K562 (cell line): ENCODE data around the gene NTM. TPM values are rescaled to one million over a fixed set of nuclear protein-coding genes. Genes with fewer than 3 reads are reported as not detected.

Experiments used
- BRCA1 ChIP-seq, 2 experiments: fragments of 450-650 bp in 1 of 2; sonication (generic) in 1 of 2; formaldehyde crosslinking in 1 of 2; IDR thresholded peaks; 2 replicates each; pipeline versions ENCODE4 v1.5.0 to v1.6.1; 2017 to 2020; ENCODE audit warnings: mild to moderate bottlenecking in 1 of 2, missing genetic modification reagents in 1 of 2
- BRD9 ChIP-seq: fragments of 450-650 bp; IDR thresholded peaks from 2 replicates; pipeline ENCODE4 v1.6.1; 2018; ENCODE audit warnings: low read depth; ENCODE audit not compliant: partially characterized antibody
- PRDM10 ChIP-seq: fragments of 450-650 bp; IDR thresholded peaks from 2 replicates; pipeline ENCODE4 v1.6.1; 2018; ENCODE audit not compliant: partially characterized antibody
- RFX1 ChIP-seq: fragments of 450-650 bp; IDR thresholded peaks from 2 replicates; pipeline ENCODE4 v1.6.1; 2016; ENCODE audit warnings: mild to moderate bottlenecking, moderate library complexity
- SFPQ ChIP-seq: fragments of 200-400 bp; formaldehyde crosslinking; IDR thresholded peaks from 2 replicates; pipeline ENCODE4 v1.6.1; 2017; ENCODE audit warnings: mild to moderate bottlenecking, low read depth, low read length, moderate library complexity
- SRSF7 ChIP-seq: fragments of 200-400 bp; formaldehyde crosslinking; optimal IDR thresholded peaks from 2 replicates; pipeline ENCODE3; 2017; ENCODE audit warnings: mild to moderate bottlenecking, low read depth, low read length
- ZNF766 ChIP-seq: fragments of 200-800 bp; sonication (Bioruptor generic); conservative IDR thresholded peaks from 2 replicates; pipeline ENCODE4 v1.6.1; 2016; ENCODE audit warnings: missing genetic modification characterization, missing compliant biosample characterization
- polyA plus RNA-seq, 8 experiments: library from polyadenylated mRNA; depleted of rRNA in 4 of 8; stranded (reverse) in 5 of 8; unstranded in 3 of 8; fragments of >200 nt; fragmentation: Nextera tagmentation in 2 of 8; fragmentation: Illumina TruSeq in 1 of 8; extraction: Ambion mirVana in 2 of 8; extraction: Trizol in 1 of 8; gene quantifications; 2 replicates each; pipeline versions ENCODE4 v1.2.1 to v1.2.3, GENCODE V29; 2011 to 2014; ENCODE audit warnings: inconsistent platforms in 1 of 8, missing spikeins in 1 of 8
- total RNA-seq, 7 experiments: library from RNA; depleted of rRNA in 6 of 7; stranded (reverse); fragments of >200 nt in 6 of 7; fragmentation: Illumina TruSeq in 2 of 7; extraction: Trizol in 2 of 7; gene quantifications; 2 replicates each; pipeline versions ENCODE4 v1.2.1 to v1.2.3, GENCODE V29; 2011 to 2021; ENCODE audit warnings: low replicate concordance in 1 of 7
- TF ChIP-seq, protein P1 (sequence below): fragments of 250-450 bp; sonication (Bioruptor Pico); IDR thresholded peaks from 2 replicates; pipeline ENCODE4 v1.5.0; 2021
- TF ChIP-seq, protein P2 (sequence below): fragments of 450-650 bp; conservative IDR thresholded peaks from 2 replicates; pipeline ENCODE4 v1.6.1; 2016; ENCODE audit warnings: missing genetic modification characterization, low read depth, mild to moderate bottlenecking, missing compliant biosample characterization, moderate library complexity

NTM gene
- total and polyA plus RNA-seq, 9 of the 15 experiments (the other 6 are each of a cell fraction or from before 2014, with no cell fraction given): not detected

- TF ChIP-seq RFX1 (no peak), SRSF7 (no peak), BRD9 (no peak), SFPQ (no peak), BRCA1 (IDR thresholded peaks at IDR 0.05) (no peak), BRCA1 (CRISPR knock-in tag; IDR thresholded peaks at IDR 0.05) (no peak), PRDM10 (no peak), ZNF766 (no peak)
- TF ChIP-seq, protein P1, sequence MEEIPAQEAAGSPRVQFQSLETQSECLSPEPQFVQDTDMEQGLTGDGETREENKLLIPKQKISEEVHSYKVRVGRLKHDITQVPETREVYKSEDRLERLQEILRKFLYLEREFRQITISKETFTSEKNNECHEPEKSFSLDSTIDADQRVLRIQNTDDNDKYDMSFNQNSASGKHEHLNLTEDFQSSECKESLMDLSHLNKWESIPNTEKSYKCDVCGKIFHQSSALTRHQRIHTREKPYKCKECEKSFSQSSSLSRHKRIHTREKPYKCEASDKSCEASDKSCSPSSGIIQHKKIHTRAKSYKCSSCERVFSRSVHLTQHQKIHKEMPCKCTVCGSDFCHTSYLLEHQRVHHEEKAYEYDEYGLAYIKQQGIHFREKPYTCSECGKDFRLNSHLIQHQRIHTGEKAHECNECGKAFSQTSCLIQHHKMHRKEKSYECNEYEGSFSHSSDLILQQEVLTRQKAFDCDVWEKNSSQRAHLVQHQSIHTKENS (CRISPR knock-in tag): no peak
- TF ChIP-seq, protein P2, sequence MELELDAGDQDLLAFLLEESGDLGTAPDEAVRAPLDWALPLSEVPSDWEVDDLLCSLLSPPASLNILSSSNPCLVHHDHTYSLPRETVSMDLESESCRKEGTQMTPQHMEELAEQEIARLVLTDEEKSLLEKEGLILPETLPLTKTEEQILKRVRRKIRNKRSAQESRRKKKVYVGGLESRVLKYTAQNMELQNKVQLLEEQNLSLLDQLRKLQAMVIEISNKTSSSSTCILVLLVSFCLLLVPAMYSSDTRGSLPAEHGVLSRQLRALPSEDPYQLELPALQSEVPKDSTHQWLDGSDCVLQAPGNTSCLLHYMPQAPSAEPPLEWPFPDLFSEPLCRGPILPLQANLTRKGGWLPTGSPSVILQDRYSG (tag): no peak
- TF ChIP-seq, all 486 proteins: peak for 0
These were observed 366.9 kb downstream of the NTM start (continued) for GRCh38 chr11:131737357-131737756.
